B cell (primary cell): ENCODE results near the gene LIMS2. TPM values are rescaled to one million over a fixed set of nuclear protein-coding genes. Genes with fewer than 3 reads are reported as not detected.

Experiments
- ATAC-seq: fragments of 200-7000 bp; cut with Tn5 transposase; one replicate; pipeline ENCODE4 v1.10.0; 2021; ENCODE audit warnings: low read depth, mild to moderate bottlenecking, moderate number of reproducible peaks, moderate library complexity
- CTCF ChIA-PET: fragments of 350-600 bp; sonication (Branson Sonifier 250); formaldehyde crosslinking; loops from one replicate; lab custom pipeline; 2021; ENCODE audit warnings: antibody characterized with exemption, inconsistent platforms; lab: Charles Lee
- POLR2A ChIA-PET: fragments of 350-600 bp; sonication (Branson Sonifier 250); formaldehyde crosslinking; loops from one replicate; lab custom pipeline; 2021; ENCODE audit warnings: antibody characterized with exemption; lab: Charles Lee
- DNase-seq: peaks from one replicate; pipeline ENCODE4 v3.0.0; 2013
- H2AFZ ChIP-seq: 2 replicates; pipeline ENCODE4 v1.6.1; 2012; ENCODE audit warnings: mild to moderate bottlenecking, low read depth, low read length; ENCODE audit not compliant: insufficient read depth, poor library complexity, severe bottlenecking
- H3K27ac ChIP-seq, 2 donors: 1 replicate in 1 of 2; 2 replicates in 1 of 2; pipeline ENCODE4 v1.5.1; 2012 to 2013; ENCODE audit warnings: low read length in 2 of 2, mild to moderate bottlenecking in 2 of 2, moderate library complexity in 1 of 2
- H3K27me3 ChIP-seq, 4 experiments: fragments of 200-600 bp in 1 of 4; sonication (generic) in 1 of 4; replicated peaks in 1 of 4; 1 replicate in 2 of 4; 2 replicates in 2 of 4; pipeline versions ENCODE4 v1.6.1 to v1.7.0; 2013 to 2016; ENCODE audit warnings: low read length in 3 of 4, mild to moderate bottlenecking in 2 of 4, mixed read lengths in 1 of 4, moderate library complexity in 1 of 4; ENCODE audit not compliant: insufficient read depth in 4 of 4, control insufficient read depth in 3 of 4; ENCODE audit errors: control extremely low read depth in 1 of 4
- H3K36me3 ChIP-seq, 2 experiments: replicated peaks in 1 of 2; 1 replicate in 1 of 2; 2 replicates in 1 of 2; pipeline versions ENCODE4 v1.6.1 to v1.7.1; 2013; ENCODE audit warnings: low read length in 1 of 2; ENCODE audit not compliant: insufficient read depth in 2 of 2, control insufficient read depth in 1 of 2; ENCODE audit errors: control extremely low read depth in 1 of 2, extremely low read depth in 1 of 2
- H3K4me1 ChIP-seq, 2 donors: fragments of 200-600 bp in 1 of 2; sonication (generic) in 1 of 2; 1 replicate in 1 of 2; 2 replicates in 1 of 2; pipeline versions ENCODE4 v1.5.1 to v1.6.1; 2013 to 2017; ENCODE audit warnings: low read length in 2 of 2; ENCODE audit not compliant: control insufficient read depth in 2 of 2, insufficient read depth in 2 of 2
- H3K4me2 ChIP-seq: replicated peaks from 2 replicates; pipeline ENCODE3; 2012; ENCODE audit warnings: mild to moderate bottlenecking, low read depth, low read length; ENCODE audit not compliant: poor library complexity, severe bottlenecking
- H3K4me3 ChIP-seq, 5 experiments: fragments of 200-600 bp in 1 of 5; sonication (generic) in 1 of 5; 1 replicate in 3 of 5; 2 replicates in 2 of 5; pipeline versions ENCODE4 v1.5.1 to v1.7.0; 2011 to 2016; ENCODE audit warnings: low read length in 4 of 5, mild to moderate bottlenecking in 4 of 5, low read depth in 2 of 5, control low read depth in 1 of 5, moderate library complexity in 1 of 5; ENCODE audit not compliant: insufficient read depth in 1 of 5; ENCODE audit errors: control extremely low read depth in 1 of 5, extremely low read depth in 1 of 5
- H3K79me2 ChIP-seq: fragments of 200-600 bp; sonication (generic); one replicate; pipeline ENCODE4 v1.6.0; 2016; ENCODE audit warnings: low read length; ENCODE audit not compliant: control insufficient read depth, insufficient read depth
- H3K9ac ChIP-seq: fragments of 200-600 bp; sonication (generic); 2 replicates; pipeline ENCODE4 v1.6.1; 2017; ENCODE audit warnings: mild to moderate bottlenecking, low read length, moderate library complexity
- H3K9me3 ChIP-seq, 3 donors: one replicate each; pipeline versions ENCODE4 v1.6.1 to v1.7.1; 2013; ENCODE audit warnings: low read length in 2 of 3; ENCODE audit not compliant: control insufficient read depth in 2 of 3, insufficient read depth in 1 of 3; ENCODE audit errors: control extremely low read depth in 1 of 3
- H4K20me1 ChIP-seq: 2 replicates; pipeline ENCODE4 v1.6.0; 2012; ENCODE audit warnings: mild to moderate bottlenecking, low read length; ENCODE audit not compliant: insufficient read depth, control insufficient read depth, poor library complexity, severe bottlenecking
- H3K27ac Mint-ChIP-seq: one replicate; pipeline ENCODE4 v1.8.0; 2021; ENCODE audit warnings: mixed read lengths
- H3K27me3 Mint-ChIP-seq: one replicate; pipeline ENCODE4 v1.8.0; 2021; ENCODE audit warnings: mixed read lengths
- H3K4me1 Mint-ChIP-seq: one replicate; pipeline ENCODE4 v1.8.0; 2021; ENCODE audit warnings: mixed read lengths
- H3K4me3 Mint-ChIP-seq: one replicate; pipeline ENCODE4 v1.8.0; 2021; ENCODE audit warnings: mixed read lengths
- H3K9me3 Mint-ChIP-seq: one replicate; pipeline ENCODE4 v1.8.0; 2022; ENCODE audit warnings: mixed read lengths; ENCODE audit not compliant: insufficient read depth
- EZH2 ChIP-seq: IDR thresholded peaks from 2 replicates; pipeline ENCODE4 v1.6.1; 2012; ENCODE audit warnings: borderline replicate concordance, low read depth, mild to moderate bottlenecking, moderate library complexity, low read length; ENCODE audit not compliant: insufficient read depth, poor library complexity, severe bottlenecking
- WGBS: methylation state at CpG from one replicate; pipeline ENCODE4 v1.1.5; 2013; ENCODE audit warnings: missing lambda C conversion rate; ENCODE audit not compliant: insufficient coverage; 5-methylcytosine and 5-hydroxymethylcytosine counted together
- intact Hi-C: fragments of 100-400 bp; cut with micrococcal nuclease; formaldehyde crosslinking; loops from one replicate; pipeline ENCODE4 v1.10.0; 2022
- polyA plus RNA-seq: library from polyadenylated mRNA; depleted of rRNA; stranded (reverse); fragments of >200 nt; gene quantifications from 2 replicates; pipeline ENCODE4 v1.2.3, GENCODE V29; 2012
- total RNA-seq, 2 donors: library from RNA; stranded (reverse); fragments of 120-200 nt in 1 of 2; gene quantifications; 1 replicate in 1 of 2; 2 replicates in 1 of 2; pipeline versions ENCODE4 v1.2.3 to v1.2.4, GENCODE V29; 2013 to 2022
- TF ChIP-seq, protein P1 (sequence below): fragments of 200-600 bp; IDR thresholded peaks from one replicate; pipeline ENCODE4 v1.8.0; 2022; ENCODE audit warnings: antibody characterized with exemption, mild to moderate bottlenecking

Gene LIMS2
- total and polyA plus RNA-seq, 2 donors (not counting 1 experiment from before 2014, with no cell fraction given): 6.7 to 32.2 TPM

DNA sequence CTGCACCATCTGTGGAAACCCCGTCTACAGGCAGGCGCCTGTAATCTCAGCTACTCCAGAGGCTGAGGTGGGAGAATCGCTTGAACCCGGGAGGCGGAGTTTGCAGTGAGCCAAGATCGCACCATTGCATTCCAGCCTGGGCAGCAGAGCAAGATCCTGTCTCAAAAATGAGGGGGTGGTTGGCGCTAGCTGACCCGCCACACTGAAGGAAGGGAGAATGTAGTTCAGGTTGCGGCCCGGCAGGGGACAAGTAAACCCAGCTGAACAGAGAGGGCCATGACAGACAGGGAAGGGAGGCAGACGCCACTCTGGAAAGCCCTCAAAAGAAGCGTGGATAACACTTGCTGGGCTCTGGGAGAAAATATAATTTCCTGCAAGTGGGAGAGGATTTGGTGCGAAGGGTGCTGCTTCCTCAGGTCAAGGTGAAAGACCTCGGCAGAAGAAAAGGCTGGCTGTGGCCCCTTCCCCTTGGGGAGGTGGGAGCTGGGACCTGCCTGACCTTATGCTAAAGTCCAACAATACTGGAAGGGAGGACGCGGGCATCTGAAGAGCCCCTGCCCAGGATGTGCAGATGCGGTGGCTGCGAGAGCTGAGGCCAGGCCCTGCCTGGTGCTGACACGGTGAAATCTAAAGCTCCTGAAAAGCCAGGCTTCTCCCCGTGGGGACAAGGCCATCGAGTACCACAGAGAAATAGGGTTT lies 22.3 kb upstream of the LIMS2 start:
- no peaks in the 10 kb centered on the region for H3K27me3 ChIP-seq
- intact Hi-C loops: no loop called here
- no peak overlapping the region for H2AFZ ChIP-seq
- ChIA-PET CTCF (interaction anchor here (0.9 to 1.5 kb wide), 2 partner anchors 8 to 106 kb away, joined by 3 read pairs; no protein-coding TSS in a partner anchor), POLR2A (interaction anchor here (0.5 kb wide), 2 partner anchors 10 to 303 kb away, joined by 4 to 7 read pairs; no protein-coding TSS in a partner anchor)
- no peak overlapping the region for H3K4me2 ChIP-seq
- DNase-seq: no peak
- H3K4me3 Mint-ChIP-seq: no peak overlapping the region
- H3K79me2 ChIP-seq: peaks cover 5% of the 10 kb centered on the region
- H3K9me3 Mint-ChIP-seq: no peaks in the 10 kb centered on the region
- H3K4me1 ChIP-seq: peaks cover 12 to 21% of the 10 kb centered on the region in 2 donors
- H3K27me3 Mint-ChIP-seq: no peaks in the 10 kb centered on the region
- no peak overlapping the region for H3K27ac ChIP-seq
- WGBS: over 99% methylated on average over 18 of the region's 21 CpGs
- peaks cover 16% of the 10 kb centered on the region for H3K4me1 Mint-ChIP-seq
- no peaks in the 10 kb centered on the region for H3K9me3 ChIP-seq
- no peak for ATAC-seq
- H4K20me1 ChIP-seq: peaks cover 1% of the 10 kb centered on the region
- H3K27ac Mint-ChIP-seq: no peak overlapping the region
- H3K36me3 ChIP-seq: no peaks in the 10 kb centered on the region
- no peak overlapping the region for H3K9ac ChIP-seq
- H3K4me3 ChIP-seq: no peak overlapping the region
- TF ChIP-seq, protein P1, sequence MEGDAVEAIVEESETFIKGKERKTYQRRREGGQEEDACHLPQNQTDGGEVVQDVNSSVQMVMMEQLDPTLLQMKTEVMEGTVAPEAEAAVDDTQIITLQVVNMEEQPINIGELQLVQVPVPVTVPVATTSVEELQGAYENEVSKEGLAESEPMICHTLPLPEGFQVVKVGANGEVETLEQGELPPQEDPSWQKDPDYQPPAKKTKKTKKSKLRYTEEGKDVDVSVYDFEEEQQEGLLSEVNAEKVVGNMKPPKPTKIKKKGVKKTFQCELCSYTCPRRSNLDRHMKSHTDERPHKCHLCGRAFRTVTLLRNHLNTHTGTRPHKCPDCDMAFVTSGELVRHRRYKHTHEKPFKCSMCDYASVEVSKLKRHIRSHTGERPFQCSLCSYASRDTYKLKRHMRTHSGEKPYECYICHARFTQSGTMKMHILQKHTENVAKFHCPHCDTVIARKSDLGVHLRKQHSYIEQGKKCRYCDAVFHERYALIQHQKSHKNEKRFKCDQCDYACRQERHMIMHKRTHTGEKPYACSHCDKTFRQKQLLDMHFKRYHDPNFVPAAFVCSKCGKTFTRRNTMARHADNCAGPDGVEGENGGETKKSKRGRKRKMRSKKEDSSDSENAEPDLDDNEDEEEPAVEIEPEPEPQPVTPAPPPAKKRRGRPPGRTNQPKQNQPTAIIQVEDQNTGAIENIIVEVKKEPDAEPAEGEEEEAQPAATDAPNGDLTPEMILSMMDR: no peak
- no peak for TF ChIP-seq EZH2
